IMR-90 (cell line): ENCODE measurements around the gene CTNND2.

ENCODE experiments used
- BHLHE40 ChIP-seq: fragments of 150-350 bp; IDR thresholded peaks from 2 replicates; pipeline ENCODE4 v1.6.1; 2016; ENCODE audit warnings: mild to moderate bottlenecking, low read depth, low read length
- CEBPB ChIP-seq: IDR thresholded peaks from 2 replicates; pipeline ENCODE4 v1.6.1; 2012; ENCODE audit warnings: low read depth, low read length, improper control_type of control experiment
- CHD1 ChIP-seq: IDR thresholded peaks from 2 replicates; pipeline ENCODE4 v1.6.1; 2012; ENCODE audit warnings: low read depth, low read length, improper control_type of control experiment
- CTCF ChIP-seq: conservative IDR thresholded peaks from 2 replicates; pipeline ENCODE4 v1.5.1; 2012; ENCODE audit warnings: mild to moderate bottlenecking, low read depth, low read length, improper control_type of control experiment
- FOS ChIP-seq: fragments of 150-350 bp; IDR thresholded peaks from 2 replicates; pipeline ENCODE4 v1.6.1; 2016; ENCODE audit warnings: low read depth, low read length
- MAFK ChIP-seq: IDR thresholded peaks from 2 replicates; pipeline ENCODE4 v1.6.1; 2012; ENCODE audit warnings: low read depth, low read length, improper control_type of control experiment
- MXI1 ChIP-seq: IDR thresholded peaks from 2 replicates; pipeline ENCODE4 v1.6.1; 2012; ENCODE audit warnings: low read depth, mild to moderate bottlenecking, low read length, moderate library complexity, borderline replicate concordance
- NFE2L2 ChIP-seq: fragments of 150-350 bp; IDR thresholded peaks from 2 replicates; pipeline ENCODE4 v1.6.1; 2016; ENCODE audit warnings: low read depth, mild to moderate bottlenecking, low read length
- POLR2A ChIP-seq: IDR thresholded peaks from 2 replicates; pipeline ENCODE4 v1.6.1; 2012; ENCODE audit warnings: mild to moderate bottlenecking, low read depth, low read length
- RAD21 ChIP-seq: IDR thresholded peaks from 2 replicates; pipeline ENCODE4 v1.6.1; 2012; ENCODE audit warnings: low read length, improper control_type of control experiment
- RCOR1 ChIP-seq: IDR thresholded peaks from 2 replicates; pipeline ENCODE4 v1.6.1; 2012; ENCODE audit warnings: mild to moderate bottlenecking, low read length, improper control_type of control experiment; ENCODE audit not compliant: insufficient replicate concordance
- RFX5 ChIP-seq: IDR thresholded peaks from 2 replicates; pipeline ENCODE4 v1.8.0; 2012; ENCODE audit warnings: low read depth, mild to moderate bottlenecking, low read length, moderate library complexity
- SMC3 ChIP-seq: fragments of 150-350 bp; IDR thresholded peaks from 2 replicates; pipeline ENCODE4 v1.6.1; 2016; ENCODE audit warnings: low read depth, mild to moderate bottlenecking, antibody characterized with exemption, low read length, moderate library complexity
- USF2 ChIP-seq: fragments of 150-350 bp; IDR thresholded peaks from 2 replicates; pipeline ENCODE4 v1.6.1; 2017; ENCODE audit warnings: mild to moderate bottlenecking, antibody characterized with exemption, low read length, low read depth

GRCh38 chr5:10994091-10994986 is 909.9 kb downstream of the CTNND2 start:
- TF ChIP-seq CTCF (no peak), POLR2A (no peak), CEBPB (no peak), RFX5 (no peak), RCOR1 (no peak), SMC3 (no peak), MXI1 (no peak), CHD1 (no peak), RAD21 (no peak), NFE2L2 (no peak), FOS (no peak), BHLHE40 (no peak), MAFK (no peak), USF2 (no peak)
